ENCODE results near the gene ZSWIM9. TPM values are rescaled to one million over a fixed set of nuclear protein-coding genes. Genes with fewer than 3 reads are reported as not detected.
A peak's percentile ranks its signal among the peaks of the same experiment; 100 is the strongest.

ZSWIM9 gene
- total RNA-seq (3.1 and 5.1 TPM in 2 replicates), polyA plus RNA-seq (0.29 and 0.39 TPM in 2 replicates), polyA minus RNA-seq (ENCODE audit: low replicate concordance) (0.71 and 1.4 TPM in 2 replicates)
- polyA plus RNA-seq (2012), result 8.9 and 9.0 TPM in 2 replicates

- H3K4me2 ChIP-seq (ENCODE audit: extremely low read depth, insufficient read depth, low read length), result peak within 1 kb of the TSS; percentile 93
- H3K4me1 ChIP-seq (ENCODE audit: control insufficient read depth, extremely low read depth, insufficient read depth, low read length), result peaks cover 2% of the 10 kb centered on the region
- H3K27ac ChIP-seq (ENCODE audit: insufficient read depth, low read length), result peak within 1 kb of the TSS; percentile 87
- H3K9me3 ChIP-seq (ENCODE audit: control insufficient read depth, insufficient read depth, low read depth, low read length), result no peaks in the 10 kb centered on the region
- no peaks in the 10 kb centered on the region for H3K36me3 ChIP-seq (ENCODE audit: control insufficient read depth, insufficient read depth, low read length)
- peak within 1 kb of the TSS; percentile 77 to 97 (median 86) for H3K4me3 ChIP-seq (replicated peaks in 1 of 4; ENCODE audit: control extremely low read depth in 1 of 4, insufficient read depth in 1 of 4, low read depth in 3 of 4, low read length in 4 of 4)
- peak in 1 of 2 donors; percentile 2 for TF ChIP-seq CTCF (conservative IDR thresholded peaks at IDR 0.05 in 1 of 2, IDR thresholded peaks at IDR 0.05 in 1 of 2; ENCODE audit: low read depth in 1 of 2, low read length in 2 of 2)
- no peak for TF ChIP-seq EZH2 (IDR thresholded peaks at IDR 0.05; ENCODE audit: low read length, missing control alignments)
- H4K20me1 ChIP-seq (ENCODE audit: control insufficient read depth, extremely low read depth, insufficient read depth, low read length), result no peaks in the 10 kb centered on the region
- H3K79me2 ChIP-seq (ENCODE audit: control insufficient read depth, insufficient read depth, low read length), result peaks cover 26% of the 10 kb centered on the region
- H3K9ac ChIP-seq (ENCODE audit: insufficient read depth, low read length), result peak within 1 kb of the TSS; percentile 73
- DNase-seq (ENCODE audit: low read depth in 2 of 2), result peak; percentile 95 to 96
- no peaks in the 10 kb centered on the region for H3K27me3 ChIP-seq (ENCODE audit: control insufficient read depth, insufficient read depth, low read length)
- H2AFZ ChIP-seq (ENCODE audit: low read length), result peak within 1 kb of the TSS; percentile 91
Measured at GRCh38 chr19:48169939-48170803, at the start of gene ZSWIM9, which contains the start of gene LIG1. TSS of gene ZSWIM9 (plus strand) at chr19:48170680. CDS start at chr19:48171803, 1,123 bp downstream. TSS of gene LIG1 (minus strand) at chr19:48170344. CDS start at chr19:48165566, 4,778 bp downstream.

GRCh38 chr19:48121066-48121465, 49.4 kb upstream of the ZSWIM9 start:
- no peak for TF ChIP-seq CTCF (conservative IDR thresholded peaks at IDR 0.05 in 1 of 2, IDR thresholded peaks at IDR 0.05 in 1 of 2; ENCODE audit: low read depth in 1 of 2, low read length in 2 of 2)
- TF ChIP-seq EZH2 (IDR thresholded peaks at IDR 0.05; ENCODE audit: low read length, missing control alignments), result no peak
- no peaks in the 10 kb centered on the region for H4K20me1 ChIP-seq (ENCODE audit: control insufficient read depth, extremely low read depth, insufficient read depth, low read length)
- no peaks in the 10 kb centered on the region for H3K27me3 ChIP-seq (ENCODE audit: control insufficient read depth, insufficient read depth, low read length)
- no peak overlapping the region for H3K4me2 ChIP-seq (ENCODE audit: extremely low read depth, insufficient read depth, low read length)
- no peaks in the 10 kb centered on the region for H3K79me2 ChIP-seq (ENCODE audit: control insufficient read depth, insufficient read depth, low read length)
- H3K4me1 ChIP-seq (ENCODE audit: control insufficient read depth, extremely low read depth, insufficient read depth, low read length), result no peaks in the 10 kb centered on the region
- no peak overlapping the region for H3K9ac ChIP-seq (ENCODE audit: insufficient read depth, low read length)
- no peaks in the 10 kb centered on the region for H3K9me3 ChIP-seq (ENCODE audit: control insufficient read depth, insufficient read depth, low read depth, low read length)
- DNase-seq (ENCODE audit: low read depth in 2 of 2), result no peak
- H2AFZ ChIP-seq (ENCODE audit: low read length), result no peak overlapping the region
- no peak overlapping the region for H3K27ac ChIP-seq (ENCODE audit: insufficient read depth, low read length)
- H3K36me3 ChIP-seq (ENCODE audit: control insufficient read depth, insufficient read depth, low read length), result peaks cover 3% of the 10 kb centered on the region
- no peak overlapping the region for H3K4me3 ChIP-seq (replicated peaks in 1 of 4; ENCODE audit: control extremely low read depth in 1 of 4, insufficient read depth in 1 of 4, low read depth in 3 of 4, low read length in 4 of 4)

GRCh38 chr19:48121909-48122371, 48.5 kb upstream of the ZSWIM9 start:
- H3K4me1 ChIP-seq (ENCODE audit: control insufficient read depth, extremely low read depth, insufficient read depth, low read length), result no peaks in the 10 kb centered on the region
- H4K20me1 ChIP-seq (ENCODE audit: control insufficient read depth, extremely low read depth, insufficient read depth, low read length), result no peaks in the 10 kb centered on the region
- no peaks in the 10 kb centered on the region for H3K9me3 ChIP-seq (ENCODE audit: control insufficient read depth, insufficient read depth, low read depth, low read length)
- no peaks in the 10 kb centered on the region for H3K27me3 ChIP-seq (ENCODE audit: control insufficient read depth, insufficient read depth, low read length)
- no peak overlapping the region for H3K4me2 ChIP-seq (ENCODE audit: extremely low read depth, insufficient read depth, low read length)
- no peak overlapping the region for H3K4me3 ChIP-seq (replicated peaks in 1 of 4; ENCODE audit: control extremely low read depth in 1 of 4, insufficient read depth in 1 of 4, low read depth in 3 of 4, low read length in 4 of 4)
- DNase-seq (ENCODE audit: low read depth in 2 of 2), result no peak
- no peak overlapping the region for H2AFZ ChIP-seq (ENCODE audit: low read length)
- peaks cover 3% of the 10 kb centered on the region for H3K36me3 ChIP-seq (ENCODE audit: control insufficient read depth, insufficient read depth, low read length)
- H3K27ac ChIP-seq (ENCODE audit: insufficient read depth, low read length), result no peak overlapping the region
- no peaks in the 10 kb centered on the region for H3K79me2 ChIP-seq (ENCODE audit: control insufficient read depth, insufficient read depth, low read length)
- H3K9ac ChIP-seq (ENCODE audit: insufficient read depth, low read length), result no peak overlapping the region
- no peak for TF ChIP-seq EZH2 (IDR thresholded peaks at IDR 0.05; ENCODE audit: low read length, missing control alignments)
- TF ChIP-seq CTCF (conservative IDR thresholded peaks at IDR 0.05 in 1 of 2, IDR thresholded peaks at IDR 0.05 in 1 of 2; ENCODE audit: low read depth in 1 of 2, low read length in 2 of 2), result no peak

Measured in fibroblast of lung (primary cell).